ENCODE results near the gene C11orf58.

C11orf58 gene

GRCh38 chr11:16805938-16806337 is 67.5 kb downstream of the C11orf58 start:
- no peak for DNase-seq

GRCh38 chr11:16806791-16807190 is 68.3 kb downstream of the C11orf58 start:
- DNase-seq: peak; percentile 69

GRCh38 chr11:16807306-16807705 is 68.9 kb downstream of the C11orf58 start:
- no peak for DNase-seq
